PC-3 (cell line): ENCODE data around the gene ADIRF.

Source experiments
- CTCF ChIP-seq: fragments of 300-600 bp; sonication (generic); conservative IDR thresholded peaks from 2 replicates; pipeline ENCODE4 v1.5.1; 2017; ENCODE audit warnings: antibody characterized with exemption, low read depth, mild to moderate bottlenecking, low read length
- EZH2phosphoT487 ChIP-seq: fragments of 300-600 bp; sonication (generic); IDR thresholded peaks from 2 replicates; pipeline ENCODE4 v1.6.1; 2018; ENCODE audit warnings: mild to moderate bottlenecking, antibody characterized with exemption, low read length, borderline replicate concordance

GRCh38 chr10:86961481-86962091 lies 6.7 kb upstream of the ADIRF start:
- TF ChIP-seq CTCF (no peak), EZH2phosphoT487 (no peak)
